ENCODE data around the gene KLHL40.

DNA sequence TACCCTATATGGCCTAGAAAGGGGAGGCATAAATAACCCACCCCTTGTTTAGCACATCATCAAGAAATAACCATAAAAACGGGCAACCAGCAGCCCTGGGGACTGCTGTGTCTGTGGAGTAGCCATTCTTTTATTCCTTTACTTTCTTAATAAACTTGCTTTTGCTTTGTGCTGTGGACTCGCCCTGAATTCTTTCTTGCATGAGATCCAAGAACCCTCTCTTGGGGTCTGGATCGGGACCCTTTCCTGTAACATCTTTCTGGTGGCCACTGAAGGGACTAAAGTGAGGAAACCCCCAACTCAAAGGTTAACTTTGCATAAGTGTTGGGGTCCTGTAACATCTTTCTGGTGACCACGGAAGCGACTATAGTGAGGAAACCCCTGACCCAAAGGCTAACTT, 33.0 kb downstream of the KLHL40 start:
- TF ChIP-seq FOXM1 (IDR thresholded peaks at IDR 0.05; ENCODE audit: borderline replicate concordance) (no peak), ZNF384 (IDR thresholded peaks at IDR 0.05) (no peak), SUZ12 (IDR thresholded peaks at IDR 0.05) (no peak), L3MBTL2 (conservative IDR thresholded peaks at IDR 0.05) (no peak), ELF4 (IDR thresholded peaks at IDR 0.05) (no peak)
